Activated CD4-positive, alpha-beta T cell treated with anti-CD3 and anti-CD28 coated beads for 24 hours (primary cell): ENCODE measurements around the gene LTC4S.
"Not testable (repeated sequence)": the region's sequence is repeated elsewhere in the genome, so short reads cannot be mapped to it uniquely, and the experiment has no call there.

Source experiments
- DNase-seq, 2 donors: peaks; one replicate each; pipeline ENCODE4 v3.0.0-alpha.2; 2020; ENCODE audit warnings: low read depth in 2 of 2

LTC4S gene

DNA sequence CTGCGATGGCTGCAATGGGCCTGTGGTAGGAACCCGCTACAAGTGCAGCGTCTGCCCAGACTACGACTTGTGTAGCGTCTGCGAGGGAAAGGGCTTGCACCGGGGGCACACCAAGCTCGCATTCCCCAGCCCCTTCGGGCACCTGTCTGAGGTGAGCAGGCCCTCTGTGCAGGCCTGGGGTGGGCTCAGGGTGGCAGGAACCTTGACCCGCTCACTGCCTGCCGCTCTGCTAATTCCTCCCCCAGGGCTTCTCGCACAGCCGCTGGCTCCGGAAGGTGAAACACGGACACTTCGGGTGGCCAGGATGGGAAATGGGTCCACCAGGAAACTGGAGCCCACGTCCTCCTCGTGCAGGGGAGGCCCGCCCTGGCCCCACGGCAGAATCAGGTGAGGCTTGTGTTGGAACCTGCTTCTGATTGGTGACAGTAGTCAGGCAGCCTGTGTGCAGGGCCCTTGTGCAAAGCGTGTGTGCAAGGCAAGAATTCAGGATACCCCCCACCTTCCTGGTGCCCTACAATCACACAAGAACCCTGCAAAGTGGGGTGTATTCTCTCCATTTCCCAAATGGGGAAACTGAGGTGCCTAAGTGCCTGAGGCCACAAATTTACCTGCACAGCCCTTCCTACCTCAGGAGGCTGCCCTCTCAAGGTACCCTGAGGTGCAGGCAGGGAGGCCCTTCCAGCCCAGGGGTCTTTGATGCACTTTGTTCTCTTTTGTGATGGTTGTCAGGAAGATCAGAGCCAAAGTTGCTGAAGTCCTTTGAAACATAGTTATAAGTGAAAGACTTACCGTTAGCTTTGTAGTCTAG lies 30.4 kb downstream of the LTC4S start:
- no peak for DNase-seq

GRCh38 chr5:179824745-179825112 lies 30.9 kb downstream of the LTC4S start:
- no peak for DNase-seq

- no peak for DNase-seq
Measured at GRCh38 chr5:179825655-179826182, 31.9 kb downstream of the LTC4S start.

- DNase-seq: peak in 1 of 2 donors; percentile 42
Measured at GRCh38 chr5:179827680-179828079, 33.9 kb downstream of the LTC4S start.

DNA sequence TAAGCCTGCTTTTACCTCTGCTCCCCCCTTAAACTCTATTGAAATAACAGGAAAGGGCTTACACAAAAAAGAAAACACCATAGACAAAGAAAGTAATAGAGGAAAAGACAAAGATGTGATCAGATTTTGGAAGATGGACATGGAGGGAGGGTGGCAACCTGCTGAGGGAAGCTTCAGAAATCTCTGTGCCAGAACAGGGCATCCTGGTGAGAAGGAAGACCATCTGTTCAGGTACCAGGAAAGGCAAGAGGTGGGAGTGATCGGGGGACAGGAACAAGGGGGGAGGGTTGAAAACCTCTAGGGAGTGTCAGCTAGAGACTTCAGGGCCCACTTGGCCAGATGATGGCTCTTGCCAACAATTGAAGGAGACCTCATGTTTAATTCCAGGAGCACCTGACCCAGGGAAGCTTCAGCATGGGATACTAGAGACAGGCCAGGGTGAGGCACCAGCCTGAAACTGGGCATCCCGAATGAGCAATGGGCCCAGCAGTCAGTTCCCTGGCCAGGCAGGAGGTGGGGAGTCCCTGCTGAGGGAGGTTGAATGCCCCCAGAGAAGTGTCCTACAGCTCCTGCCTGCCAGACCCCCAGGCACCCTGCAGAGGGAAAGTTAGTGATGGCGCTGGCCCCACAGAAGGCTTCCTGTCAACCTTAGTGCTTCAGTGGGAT lies 35.1 kb downstream of the LTC4S start:
- DNase-seq: no peak

DNA sequence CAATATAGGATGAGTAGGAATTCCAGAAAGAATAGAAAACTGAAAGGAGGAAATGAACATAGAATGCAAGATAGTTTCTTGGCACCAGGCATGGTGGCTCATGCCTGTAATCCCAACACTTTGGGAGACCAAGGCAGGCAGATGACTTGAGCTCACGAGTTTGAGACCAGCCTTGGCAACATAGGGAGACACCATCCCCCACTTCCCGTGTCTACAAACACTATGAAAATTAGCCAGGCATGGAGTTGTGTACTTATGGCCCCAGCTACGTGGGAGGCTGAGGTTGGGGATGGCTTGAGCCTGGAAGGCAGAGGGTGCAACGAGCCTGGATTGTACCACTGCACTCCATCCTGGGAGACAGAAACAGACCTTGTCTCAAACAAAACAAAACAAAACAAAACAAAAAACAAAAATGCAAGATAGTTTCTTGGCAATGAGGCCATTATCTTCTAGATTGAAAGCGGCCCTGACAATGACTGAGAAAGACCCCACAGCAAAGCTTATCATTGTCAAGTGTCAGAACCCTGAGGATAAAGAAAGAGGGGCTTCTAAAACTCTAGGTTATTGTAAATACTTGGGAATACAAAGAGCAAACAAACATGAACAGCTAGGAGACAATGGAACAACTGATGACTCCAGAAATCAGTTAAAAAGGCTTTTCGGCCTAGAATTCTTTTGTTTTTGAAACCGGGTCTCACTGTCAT lies 36.1 kb downstream of the LTC4S start:
- DNase-seq: no peak

- no peak for DNase-seq
Measured at GRCh38 chr5:179830818-179831468, 37.2 kb downstream of the LTC4S start.

DNA sequence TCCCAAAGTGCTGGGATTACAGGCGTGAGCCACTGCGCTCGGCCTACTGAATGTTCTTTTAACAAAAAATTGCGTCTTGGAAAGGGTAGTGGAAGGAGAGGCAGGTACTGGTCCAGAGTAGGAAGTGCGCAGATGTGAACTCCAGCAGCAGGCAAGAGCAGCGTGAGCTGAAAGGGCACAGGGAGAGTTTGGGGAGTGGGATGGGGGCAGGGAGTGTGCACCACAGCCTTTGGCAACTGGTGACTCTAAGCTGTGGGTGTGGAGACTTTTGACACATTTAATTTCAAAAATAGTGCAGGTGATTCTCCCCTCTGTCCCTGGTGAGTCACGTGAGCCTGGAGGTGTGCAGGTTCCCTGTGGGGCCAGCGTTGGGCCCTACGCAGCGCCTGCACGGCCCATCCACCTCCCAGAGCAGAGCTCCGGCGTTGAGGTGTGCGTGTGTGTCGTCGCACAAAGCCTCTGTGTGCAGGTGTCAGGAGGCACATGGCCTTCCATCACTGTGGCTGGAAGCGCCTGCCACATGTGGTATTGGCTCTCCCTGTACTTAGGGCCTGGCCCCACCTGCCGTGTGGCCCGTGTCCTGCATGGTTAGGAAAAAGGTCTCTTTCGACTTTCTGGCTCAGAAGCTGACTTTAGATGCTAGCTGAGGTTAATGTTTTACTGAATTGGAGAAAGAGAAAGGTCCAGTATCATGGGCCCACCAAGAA lies 38.4 kb downstream of the LTC4S start:
- no peak for DNase-seq

GRCh38 chr5:179833056-179833708 lies 39.4 kb downstream of the LTC4S start:
- DNase-seq: no peak

DNA sequence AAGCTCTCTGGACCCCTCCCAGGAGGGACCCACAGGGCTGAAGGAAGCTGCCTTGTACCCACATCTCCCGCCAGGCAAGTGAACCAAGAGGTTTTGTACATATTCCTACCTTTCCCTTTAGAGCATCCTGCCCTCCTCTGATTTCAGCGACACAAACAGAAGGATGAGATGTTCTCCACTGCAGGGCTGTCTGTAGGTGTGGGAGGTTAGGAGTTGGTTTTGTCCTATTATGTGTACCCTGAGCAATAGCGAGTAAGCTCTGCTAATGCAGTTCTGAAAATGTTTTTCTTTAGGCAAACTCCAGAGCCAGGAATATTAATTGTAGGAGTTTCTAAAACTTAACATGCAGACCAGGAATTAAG lies 39.9 kb downstream of the LTC4S start:
- no peak for DNase-seq

- no peak for DNase-seq
Measured at GRCh38 chr5:179834120-179834519, 40.3 kb downstream of the LTC4S start.

GRCh38 chr5:179834871-179835270 lies 41.1 kb downstream of the LTC4S start:
- not testable (repeated sequence) for DNase-seq

DNA sequence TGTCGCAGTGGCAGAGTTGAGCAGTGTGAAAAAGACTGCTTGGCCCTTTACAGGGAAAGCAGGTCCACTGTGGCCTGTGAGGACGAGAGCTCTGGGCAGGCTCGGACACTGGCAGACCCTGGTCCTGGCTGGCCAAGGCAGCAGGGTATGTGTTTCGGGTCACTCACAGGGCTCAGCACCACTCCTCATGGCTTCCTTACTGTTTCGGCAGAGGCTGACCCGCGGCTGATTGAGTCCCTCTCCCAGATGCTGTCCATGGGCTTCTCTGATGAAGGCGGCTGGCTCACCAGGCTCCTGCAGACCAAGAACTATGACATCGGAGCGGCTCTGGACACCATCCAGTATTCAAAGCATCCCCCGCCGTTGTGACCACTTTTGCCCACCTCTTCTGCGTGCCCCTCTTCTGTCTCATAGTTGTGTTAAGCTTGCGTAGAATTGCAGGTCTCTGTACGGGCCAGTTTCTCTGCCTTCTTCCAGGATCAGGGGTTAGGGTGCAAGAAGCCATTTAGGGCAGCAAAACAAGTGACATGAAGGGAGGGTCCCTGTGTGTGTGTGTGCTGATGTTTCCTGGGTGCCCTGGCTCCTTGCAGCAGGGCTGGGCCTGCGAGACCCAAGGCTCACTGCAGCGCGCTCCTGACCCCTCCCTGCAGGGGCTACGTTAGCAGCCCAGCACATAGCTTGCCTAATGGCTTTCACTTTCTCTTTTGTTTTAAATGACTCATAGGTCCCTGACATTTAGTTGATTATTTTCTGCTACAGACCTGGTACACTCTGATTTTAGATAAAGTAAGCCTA lies 42.6 kb downstream of the LTC4S start:
- DNase-seq: no peak

DNA sequence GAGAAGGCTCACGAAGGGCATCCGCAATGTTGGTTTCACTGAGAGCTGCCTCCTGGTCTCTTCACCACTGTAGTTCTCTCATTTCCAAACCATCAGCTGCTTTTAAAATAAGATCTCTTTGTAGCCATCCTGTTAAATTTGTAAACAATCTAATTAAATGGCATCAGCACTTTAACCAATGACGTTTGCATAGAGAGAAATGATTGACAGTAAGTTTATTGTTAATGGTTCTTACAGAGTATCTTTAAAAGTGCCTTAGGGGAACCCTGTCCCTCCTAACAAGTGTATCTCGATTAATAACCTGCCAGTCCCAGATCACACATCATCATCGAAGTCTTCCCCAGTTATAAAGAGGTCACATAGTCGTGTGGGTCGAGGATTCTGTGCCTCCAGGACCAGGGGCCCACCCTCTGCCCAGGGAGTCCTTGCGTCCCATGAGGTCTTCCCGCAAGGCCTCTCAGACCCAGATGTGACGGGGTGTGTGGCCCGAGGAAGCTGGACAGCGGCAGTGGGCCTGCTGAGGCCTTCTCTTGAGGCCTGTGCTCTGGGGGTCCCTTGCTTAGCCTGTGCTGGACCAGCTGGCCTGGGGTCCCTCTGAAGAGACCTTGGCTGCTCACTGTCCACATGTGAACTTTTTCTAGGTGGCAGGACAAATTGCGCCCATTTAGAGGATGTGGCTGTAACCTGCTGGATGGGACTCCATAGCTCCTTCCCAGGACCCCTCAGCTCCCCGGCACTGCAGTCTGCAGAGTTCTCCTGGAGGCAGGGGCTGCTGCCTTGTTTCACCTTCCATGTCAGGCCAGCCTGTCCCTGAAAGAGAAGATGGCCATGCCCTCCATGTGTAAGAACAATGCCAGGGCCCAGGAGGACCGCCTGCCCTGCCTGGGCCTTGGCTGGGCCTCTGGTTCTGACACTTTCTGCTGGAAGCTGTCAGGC lies 43.6 kb downstream of the LTC4S start:
- no peak for DNase-seq

DNA sequence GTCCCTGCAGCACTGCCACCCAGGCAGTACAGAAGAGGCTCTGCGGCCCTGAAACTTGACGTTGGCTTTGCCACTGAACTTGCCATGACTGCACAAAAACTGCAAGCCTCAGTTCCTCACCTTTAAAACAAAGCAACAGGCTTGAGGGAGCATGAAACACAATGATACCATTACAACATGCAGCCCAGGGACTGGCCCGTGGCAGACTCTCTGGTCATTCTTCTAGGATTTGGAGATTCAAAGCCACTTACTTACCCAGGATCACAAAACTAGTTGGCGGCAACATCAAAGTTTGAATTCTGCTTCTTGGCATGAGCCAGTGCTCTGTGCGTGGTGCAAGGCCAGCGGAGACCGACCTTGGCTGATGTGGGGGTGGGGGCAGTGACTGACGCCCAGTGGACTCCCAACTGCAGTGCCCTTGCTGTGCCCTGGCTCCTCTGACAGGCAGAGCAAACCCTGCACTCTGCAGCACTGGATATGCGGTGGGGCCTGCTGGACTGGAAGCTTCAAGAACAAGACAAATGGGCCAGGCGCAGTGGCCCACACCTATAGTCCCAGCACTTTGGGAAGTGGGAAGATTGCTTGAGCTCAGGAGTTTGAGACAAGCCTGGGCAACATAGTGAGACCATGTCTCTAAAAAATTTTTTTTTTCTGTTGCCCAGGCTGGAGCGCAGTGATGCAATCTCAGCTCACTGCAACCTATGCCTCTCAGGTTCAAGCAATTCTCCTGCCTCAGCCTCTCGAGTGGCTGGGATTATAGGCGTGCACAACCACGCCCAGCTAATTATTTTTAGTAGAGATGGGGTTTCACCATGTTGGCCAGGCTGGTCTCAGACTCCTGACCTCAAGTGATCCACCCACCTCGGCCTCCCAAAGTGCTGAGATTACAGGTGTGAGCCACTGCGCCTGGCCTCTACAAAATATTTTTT lies 45.8 kb downstream of the LTC4S start:
- DNase-seq: no peak

DNA sequence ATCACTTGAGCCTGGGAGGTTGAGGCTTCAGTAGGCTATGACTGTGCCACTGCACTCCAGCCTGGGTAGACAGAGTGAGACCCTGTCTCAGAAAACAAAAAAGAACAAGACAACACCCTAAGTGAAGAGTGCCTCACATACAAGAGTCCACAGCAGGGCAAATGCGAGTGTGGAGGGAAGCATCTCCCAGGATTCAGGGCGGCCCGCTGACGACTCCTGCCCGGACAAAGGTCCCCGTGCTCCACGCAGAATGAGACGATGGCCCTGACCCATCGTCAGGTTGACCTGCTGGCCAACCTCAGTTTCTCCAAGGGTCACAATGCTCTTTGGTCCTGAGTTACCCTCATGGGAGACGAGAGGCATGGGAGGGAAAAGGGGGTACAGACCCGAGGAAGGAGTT lies 46.5 kb downstream of the LTC4S start:
- no peak for DNase-seq

DNA sequence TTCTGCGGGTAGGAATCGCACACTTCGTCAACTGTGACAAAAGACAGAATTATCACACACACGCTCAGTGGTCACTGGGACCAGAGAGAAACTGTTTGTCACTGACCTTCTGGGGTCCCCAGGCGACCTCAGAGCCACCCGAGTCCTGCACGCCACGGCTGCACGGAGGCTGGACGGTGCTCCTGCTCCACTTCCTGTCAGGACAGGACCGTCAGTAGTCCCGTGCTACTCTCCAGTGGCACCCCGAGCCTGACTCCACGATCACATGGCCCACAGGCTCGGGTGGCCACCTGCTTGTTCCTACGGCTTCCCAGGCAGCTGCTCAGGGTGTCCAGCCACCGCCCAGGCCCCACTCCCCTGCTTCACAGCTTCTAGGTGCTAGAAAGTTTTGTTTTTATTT lies 47.0 kb downstream of the LTC4S start:
- no peak for DNase-seq

DNA sequence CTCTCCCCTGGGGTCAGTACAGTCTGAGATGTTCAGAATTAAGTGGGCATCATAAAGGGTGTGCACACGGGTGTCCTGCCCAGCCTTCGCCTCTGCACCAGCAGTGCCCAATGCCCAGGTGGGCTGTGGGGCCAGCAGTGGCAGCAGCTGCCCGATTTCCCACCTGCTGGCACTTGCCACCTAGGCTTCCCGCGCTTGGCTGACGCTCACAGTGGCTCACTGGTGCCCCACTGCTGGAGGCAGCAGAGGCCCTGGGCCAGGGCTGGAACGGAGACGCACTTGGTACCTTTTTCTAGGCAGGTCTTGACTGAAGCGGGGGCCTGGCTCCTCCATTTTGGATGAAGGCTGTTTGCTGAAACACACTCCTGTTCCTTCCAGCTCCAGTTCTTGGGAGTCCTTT lies 47.8 kb downstream of the LTC4S start:
- DNase-seq: no peak
